ENCODE data around the gene EFCAB11. TPM values are rescaled to one million over a fixed set of nuclear protein-coding genes. Genes with fewer than 3 reads are reported as not detected.

The EFCAB11 gene
- total and polyA plus RNA-seq, 2 donors (not counting 3 experiments of a cell fraction or from before 2014, with no cell fraction given) = 2.8 to 6.3 TPM

DNA sequence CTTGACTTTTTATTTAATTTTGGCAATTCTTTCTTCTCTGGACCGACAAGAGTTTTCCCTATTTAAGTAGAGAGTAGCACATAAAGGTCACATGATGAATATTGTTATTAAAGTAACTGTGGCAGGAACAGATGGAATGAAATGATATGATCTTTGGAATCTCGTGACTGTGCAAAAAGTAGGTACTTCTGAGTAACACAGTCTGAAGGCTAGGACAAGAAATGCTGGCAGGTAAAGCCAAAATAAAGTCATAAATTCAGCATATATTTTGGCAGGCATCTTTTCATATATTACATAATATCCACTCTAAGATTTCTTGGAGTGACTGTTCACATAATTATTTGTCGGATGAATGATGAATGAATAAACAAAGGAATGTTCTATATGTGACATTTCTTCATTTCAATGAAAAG is 121.4 kb downstream of the EFCAB11 start:
- ChIA-PET CTCF (no interaction called here), POLR2A (no interaction called here)
- H4K20me1 ChIP-seq (replicated peaks; ENCODE audit: control insufficient read depth, extremely low read depth, insufficient read depth, low read length) = no peaks in the 10 kb centered on the region
- intact Hi-C loops (cut with micrococcal nuclease) (no loop called here), dilution Hi-C loops (cut with MboI; ENCODE audit: extremely low pct_ligation_motif_present, low sequenced_read_pairs) (no loop called here)
- TF ChIP-seq, protein P1, sequence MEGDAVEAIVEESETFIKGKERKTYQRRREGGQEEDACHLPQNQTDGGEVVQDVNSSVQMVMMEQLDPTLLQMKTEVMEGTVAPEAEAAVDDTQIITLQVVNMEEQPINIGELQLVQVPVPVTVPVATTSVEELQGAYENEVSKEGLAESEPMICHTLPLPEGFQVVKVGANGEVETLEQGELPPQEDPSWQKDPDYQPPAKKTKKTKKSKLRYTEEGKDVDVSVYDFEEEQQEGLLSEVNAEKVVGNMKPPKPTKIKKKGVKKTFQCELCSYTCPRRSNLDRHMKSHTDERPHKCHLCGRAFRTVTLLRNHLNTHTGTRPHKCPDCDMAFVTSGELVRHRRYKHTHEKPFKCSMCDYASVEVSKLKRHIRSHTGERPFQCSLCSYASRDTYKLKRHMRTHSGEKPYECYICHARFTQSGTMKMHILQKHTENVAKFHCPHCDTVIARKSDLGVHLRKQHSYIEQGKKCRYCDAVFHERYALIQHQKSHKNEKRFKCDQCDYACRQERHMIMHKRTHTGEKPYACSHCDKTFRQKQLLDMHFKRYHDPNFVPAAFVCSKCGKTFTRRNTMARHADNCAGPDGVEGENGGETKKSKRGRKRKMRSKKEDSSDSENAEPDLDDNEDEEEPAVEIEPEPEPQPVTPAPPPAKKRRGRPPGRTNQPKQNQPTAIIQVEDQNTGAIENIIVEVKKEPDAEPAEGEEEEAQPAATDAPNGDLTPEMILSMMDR (IDR thresholded peaks at IDR 0.05; ENCODE audit: extremely low read depth in 1 of 2, insufficient read depth in 1 of 2, low read depth in 1 of 2, low read length in 2 of 2) = no peak
- TF ChIP-seq POLR2AphosphoS5 (IDR thresholded peaks at IDR 0.05; ENCODE audit: insufficient read depth, low read depth, low read length) (no peak), JUN (IDR thresholded peaks at IDR 0.05; ENCODE audit: borderline replicate concordance, insufficient read depth, insufficient read length, low read depth) (no peak), MYC (IDR thresholded peaks at IDR 0.05; ENCODE audit: low read depth, low read length) (no peak), EZH2 (IDR thresholded peaks at IDR 0.05; ENCODE audit: borderline replicate concordance, low read depth, low read length, severe bottlenecking) (no peak), GATA2 (IDR thresholded peaks at IDR 0.05; ENCODE audit: insufficient read depth, insufficient read length, low read depth, low read length) (no peak), FOS (IDR thresholded peaks at IDR 0.05; ENCODE audit: borderline replicate concordance, insufficient read depth, low read length) (no peak), POLR2A (IDR thresholded peaks at IDR 0.05; ENCODE audit: low read depth, low read length) (no peak)
- DNase-seq (ENCODE audit: low read depth, low spot score) (peak; percentile 28), FAIRE-seq (no peak)
- no peak overlapping the region for H3K27ac ChIP-seq (ENCODE audit: insufficient read depth, low read depth, low read length)
- H3K9me3 ChIP-seq (replicated peaks; ENCODE audit: control insufficient read depth, insufficient read depth, low read length) = no peaks in the 10 kb centered on the region
- no peak overlapping the region for H2AFZ ChIP-seq (ENCODE audit: low read depth, low read length)
- H3K4me2 ChIP-seq (ENCODE audit: insufficient read depth, low read length) = no peak overlapping the region
- no peaks in the 10 kb centered on the region for H3K79me2 ChIP-seq (ENCODE audit: control insufficient read depth, insufficient read depth, low read length)
- H3K36me3 ChIP-seq (ENCODE audit: control insufficient read depth in 2 of 2, extremely low read depth in 1 of 2, insufficient read depth in 2 of 2, low read length in 2 of 2) = no peaks in the 10 kb centered on the region
- no peak overlapping the region for H3K9ac ChIP-seq (replicated peaks; ENCODE audit: extremely low read depth, insufficient read depth, low read length)
- H3K4me3 ChIP-seq (replicated peaks in 1 of 3; ENCODE audit: insufficient read depth in 1 of 3, low read depth in 1 of 3, low read length in 3 of 3) = no peak overlapping the region
- no peaks in the 10 kb centered on the region for H3K9me1 ChIP-seq (replicated peaks; ENCODE audit: control insufficient read depth, extremely low read depth, insufficient read depth, low read length)
- no peaks in the 10 kb centered on the region for H3K27me3 ChIP-seq (ENCODE audit: control insufficient read depth in 2 of 2, insufficient read depth in 2 of 2, low read length in 2 of 2)
- no TSS peak for BruUV-seq (replicated peaks)
- H3K4me1 ChIP-seq (ENCODE audit: control insufficient read depth, extremely low read depth, insufficient read depth, low read length) = no peaks in the 10 kb centered on the region

Data from endothelial cell of umbilical vein (primary cell).